Large intestine (tissue), 3 donors: ENCODE data around the gene PTPRF. TPM values are rescaled to one million over a fixed set of nuclear protein-coding genes. Genes with fewer than 3 reads are reported as not detected.

Source experiments
- DNase-seq, 2 donors: peaks; one replicate each; pipeline versions ENCODE4 v3.0.0 to v3.0.0-alpha.2; 2013
- H3K27ac ChIP-seq: one replicate; pipeline ENCODE4 v1.5.1; 2013; ENCODE audit warnings: low read length
- H3K27me3 ChIP-seq: 2 replicates; pipeline ENCODE4 v1.6.1; 2013; ENCODE audit warnings: low read length; ENCODE audit not compliant: control insufficient read depth, insufficient read depth
- H3K36me3 ChIP-seq: 2 replicates; pipeline ENCODE4 v1.6.1; 2013; ENCODE audit warnings: low read length; ENCODE audit not compliant: control insufficient read depth, insufficient read depth
- H3K4me1 ChIP-seq: one replicate; pipeline ENCODE4 v1.6.1; 2013; ENCODE audit warnings: low read length; ENCODE audit not compliant: control insufficient read depth, insufficient read depth
- H3K4me3 ChIP-seq: one replicate; pipeline ENCODE4 v1.5.1; 2013; ENCODE audit warnings: low read length
- H3K9me3 ChIP-seq: one replicate; pipeline ENCODE4 v1.6.1; 2013; ENCODE audit warnings: mild to moderate bottlenecking, low read depth, low read length, moderate library complexity; ENCODE audit not compliant: control insufficient read depth
- WGBS: methylation state at CpG from one replicate; pipeline ENCODE4 v1.1.5; 2013; ENCODE audit warnings: low lambda C conversion rate; ENCODE audit not compliant: insufficient coverage; 5-methylcytosine and 5-hydroxymethylcytosine counted together
- polyA plus RNA-seq: library from polyadenylated mRNA; unstranded; fragments of 120-200 nt; gene quantifications from one replicate; pipeline ENCODE4 v1.2.1, GENCODE V29; 2013

PTPRF gene
- polyA plus RNA-seq, 1 donor = 257 TPM

- Histone ChIP-seq H3K4me3 (no peak overlapping the region), H3K4me1 (no peaks in the 10 kb centered on the region), H3K36me3 (peaks cover 93% of the 10 kb centered on the region), H3K27me3 (no peaks in the 10 kb centered on the region), H3K27ac (no peak overlapping the region), H3K9me3 (no peaks in the 10 kb centered on the region)
- WGBS = no CpG with 5 or more reads among the region's 5 CpGs
- no peak for DNase-seq
These were observed 73.5 kb downstream of the PTPRF start for GRCh38 chr1:43604192-43604591.

GRCh38 chr1:43605157-43605556 lies 74.5 kb downstream of the PTPRF start:
- H3K4me1 ChIP-seq = no peaks in the 10 kb centered on the region
- H3K27me3 ChIP-seq = no peaks in the 10 kb centered on the region
- no peak overlapping the region for H3K4me3 ChIP-seq
- no CpG with 5 or more reads among the region's 18 CpGs for WGBS
- no peak for DNase-seq
- no peaks in the 10 kb centered on the region for H3K9me3 ChIP-seq
- no peak overlapping the region for H3K27ac ChIP-seq
- peaks cover 93% of the 10 kb centered on the region for H3K36me3 ChIP-seq

DNA sequence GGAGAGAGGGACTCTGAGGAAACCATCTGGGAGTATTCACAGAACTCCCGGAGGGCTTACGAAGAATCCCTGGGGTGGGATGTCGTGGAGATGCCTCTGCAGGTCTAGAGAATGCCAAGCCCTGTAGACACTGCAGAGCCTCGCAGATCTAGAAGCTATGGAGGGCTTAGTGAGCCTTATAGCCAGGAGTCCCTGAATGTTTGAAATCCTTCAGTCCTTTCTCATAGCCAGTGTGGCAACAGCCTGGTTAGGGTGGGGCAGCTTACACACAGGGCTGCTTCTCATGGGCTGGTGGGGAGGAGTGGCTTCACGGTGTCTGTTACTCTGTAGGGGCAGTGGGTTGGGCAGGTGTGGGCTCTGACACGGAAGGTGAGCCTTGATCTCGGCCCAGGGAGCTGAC lies 75.1 kb downstream of the PTPRF start:
- H3K4me1 ChIP-seq = no peaks in the 10 kb centered on the region
- H3K9me3 ChIP-seq = no peaks in the 10 kb centered on the region
- no peaks in the 10 kb centered on the region for H3K27me3 ChIP-seq
- H3K4me3 ChIP-seq = no peak overlapping the region
- WGBS = no CpG with 5 or more reads among the region's 7 CpGs
- DNase-seq = no peak
- H3K36me3 ChIP-seq = peaks cover 94% of the 10 kb centered on the region
- no peak overlapping the region for H3K27ac ChIP-seq

GRCh38 chr1:43606624-43607023 lies 75.9 kb downstream of the PTPRF start:
- Histone ChIP-seq H3K4me3 (no peak overlapping the region), H3K36me3 (peaks cover 94% of the 10 kb centered on the region), H3K27ac (no peak overlapping the region), H3K4me1 (no peaks in the 10 kb centered on the region), H3K27me3 (no peaks in the 10 kb centered on the region), H3K9me3 (no peaks in the 10 kb centered on the region)
- WGBS = no CpG with 5 or more reads among the region's 13 CpGs
- DNase-seq = no peak

DNA sequence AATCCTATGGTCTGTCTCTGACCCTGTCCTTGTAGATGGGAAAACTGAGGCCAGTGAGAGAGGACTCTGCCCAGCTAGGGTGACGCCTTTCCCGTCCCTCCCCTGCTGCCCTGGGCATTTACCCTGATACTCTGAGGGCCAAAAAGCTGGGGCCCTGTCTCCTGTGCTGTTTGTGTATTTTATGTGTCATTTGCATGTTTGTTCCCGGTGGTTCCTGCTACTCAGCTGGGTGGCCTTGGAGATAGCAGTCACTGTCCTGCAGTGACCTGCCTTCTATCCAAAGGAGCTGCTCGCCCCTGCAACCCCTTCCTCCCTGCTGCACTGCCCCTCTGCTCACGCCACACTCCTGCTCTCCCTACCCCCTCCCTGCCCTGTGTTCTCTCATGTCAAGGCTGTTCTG lies 78.1 kb downstream of the PTPRF start:
- WGBS = 83% methylated on average over 1 of the region's 5 CpGs
- H3K9me3 ChIP-seq = no peaks in the 10 kb centered on the region
- no peak overlapping the region for H3K4me3 ChIP-seq
- peaks cover 96% of the 10 kb centered on the region for H3K36me3 ChIP-seq
- H3K27ac ChIP-seq = no peak overlapping the region
- no peak for DNase-seq
- no peaks in the 10 kb centered on the region for H3K4me1 ChIP-seq
- no peaks in the 10 kb centered on the region for H3K27me3 ChIP-seq

DNA sequence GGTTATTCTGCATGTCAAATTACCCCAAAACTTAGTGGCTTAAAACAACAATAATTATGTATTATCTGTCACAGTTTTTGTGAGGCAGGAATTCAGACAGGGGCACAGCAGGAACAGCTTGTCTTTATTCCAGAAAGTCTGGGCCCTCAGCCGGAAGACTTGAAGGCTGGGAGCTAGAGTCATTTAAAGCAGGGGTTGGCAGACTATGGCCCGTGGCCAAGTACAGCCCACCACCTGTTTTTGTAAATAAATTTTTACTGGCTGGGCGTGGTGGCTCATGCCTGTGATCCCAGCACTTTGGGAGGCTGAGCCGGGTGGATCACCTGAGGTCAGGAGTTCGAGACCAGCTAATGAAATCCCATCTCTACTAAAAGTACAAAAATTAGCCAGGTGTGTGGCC lies 79.7 kb downstream of the PTPRF start:
- Histone ChIP-seq H3K4me3 (no peak overlapping the region), H3K27me3 (no peaks in the 10 kb centered on the region), H3K4me1 (no peaks in the 10 kb centered on the region), H3K9me3 (no peaks in the 10 kb centered on the region), H3K27ac (no peak overlapping the region), H3K36me3 (peaks cover 94% of the 10 kb centered on the region)
- DNase-seq = no peak
- WGBS = no CpG with 5 or more reads among the region's 5 CpGs

DNA sequence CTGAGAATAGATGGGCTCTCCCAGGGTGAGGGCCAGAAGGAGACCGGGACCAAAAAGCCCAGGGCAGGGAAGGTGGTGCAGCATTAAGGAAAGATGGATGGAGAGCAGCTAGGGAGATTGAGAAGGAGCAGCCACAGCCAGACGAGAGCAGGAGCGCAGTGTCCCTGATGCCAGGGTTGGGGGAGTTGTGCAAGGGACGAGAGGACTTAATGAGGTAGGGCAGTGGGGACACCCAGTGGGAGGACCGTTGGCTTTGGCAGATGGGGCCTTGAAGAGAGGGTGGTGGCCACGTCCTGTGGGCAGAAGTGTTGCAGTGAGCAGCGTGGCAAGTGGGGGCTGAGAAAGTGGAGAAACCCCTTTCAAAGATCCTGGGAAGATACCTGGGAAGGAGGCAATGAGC lies 81.3 kb downstream of the PTPRF start:
- Histone ChIP-seq H3K9me3 (no peaks in the 10 kb centered on the region), H3K4me3 (no peak overlapping the region), H3K36me3 (peaks cover 91% of the 10 kb centered on the region), H3K4me1 (no peaks in the 10 kb centered on the region), H3K27ac (no peak overlapping the region), H3K27me3 (no peaks in the 10 kb centered on the region)
- DNase-seq = no peak
- no CpG with 5 or more reads among the region's 7 CpGs for WGBS

- DNase-seq = no peak
- H3K27ac ChIP-seq = no peak overlapping the region
- WGBS = 80% methylated on average over 2 of the region's 15 CpGs
- no peak overlapping the region for H3K4me3 ChIP-seq
- no peaks in the 10 kb centered on the region for H3K9me3 ChIP-seq
- no peaks in the 10 kb centered on the region for H3K27me3 ChIP-seq
- no peaks in the 10 kb centered on the region for H3K4me1 ChIP-seq
- H3K36me3 ChIP-seq = peaks cover 91% of the 10 kb centered on the region
These were observed 81.7 kb downstream of the PTPRF start for GRCh38 chr1:43612406-43612805.

GRCh38 chr1:43613075-43613942 lies 82.6 kb downstream of the PTPRF start:
- no peak for DNase-seq
- no peak overlapping the region for H3K27ac ChIP-seq
- H3K36me3 ChIP-seq = peaks cover 91% of the 10 kb centered on the region
- H3K4me1 ChIP-seq = no peaks in the 10 kb centered on the region
- no CpG with 5 or more reads among the region's 22 CpGs for WGBS
- H3K4me3 ChIP-seq = no peak overlapping the region
- H3K9me3 ChIP-seq = no peaks in the 10 kb centered on the region
- H3K27me3 ChIP-seq = no peaks in the 10 kb centered on the region

DNA sequence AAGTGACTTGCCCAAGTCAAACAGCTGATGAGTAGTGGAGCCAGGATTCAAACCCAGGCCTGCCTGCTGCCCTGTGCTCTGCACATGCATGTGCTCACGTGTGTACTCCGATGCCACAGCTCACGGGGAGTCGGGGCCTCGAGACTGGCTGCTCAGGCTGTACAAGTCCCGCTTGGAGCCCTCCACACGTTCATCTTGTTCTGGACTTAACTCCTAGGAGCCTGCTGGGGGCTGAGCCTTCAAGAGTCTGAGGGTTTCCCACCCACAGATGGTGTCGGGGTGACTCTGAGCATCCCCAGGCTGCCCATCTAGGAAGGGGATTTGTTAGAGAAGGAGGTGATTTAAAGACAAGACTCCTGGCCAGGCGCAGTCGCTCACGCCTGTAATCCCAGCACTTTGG lies 83.5 kb downstream of the PTPRF start:
- no peaks in the 10 kb centered on the region for H3K4me1 ChIP-seq
- no peak overlapping the region for H3K27ac ChIP-seq
- no peak for DNase-seq
- H3K27me3 ChIP-seq = no peaks in the 10 kb centered on the region
- no peaks in the 10 kb centered on the region for H3K9me3 ChIP-seq
- H3K36me3 ChIP-seq = peaks cover 89% of the 10 kb centered on the region
- WGBS = no CpG with 5 or more reads among the region's 11 CpGs
- H3K4me3 ChIP-seq = no peak overlapping the region

- Histone ChIP-seq H3K4me3 (no peak overlapping the region), H3K4me1 (no peaks in the 10 kb centered on the region), H3K36me3 (peaks cover 89% of the 10 kb centered on the region), H3K27ac (no peak overlapping the region), H3K9me3 (no peaks in the 10 kb centered on the region), H3K27me3 (no peaks in the 10 kb centered on the region)
- no peak for DNase-seq
- no CpG with 5 or more reads among the region's 6 CpGs for WGBS
These were observed 84.2 kb downstream of the PTPRF start for GRCh38 chr1:43614891-43615290.
